Stimulated activated CD8-positive, alpha-beta memory T cell treated with anti-CD3 and anti-CD28 coated beads, Interleukin-15, amount 100 ng/mL, for 24 hours (primary cell): ENCODE measurements around the gene GTPBP4.

Experiments used
- DNase-seq: peaks from one replicate; pipeline ENCODE4 v3.0.0-alpha.2; 2020; ENCODE audit warnings: low read depth

GTPBP4 gene

DNA sequence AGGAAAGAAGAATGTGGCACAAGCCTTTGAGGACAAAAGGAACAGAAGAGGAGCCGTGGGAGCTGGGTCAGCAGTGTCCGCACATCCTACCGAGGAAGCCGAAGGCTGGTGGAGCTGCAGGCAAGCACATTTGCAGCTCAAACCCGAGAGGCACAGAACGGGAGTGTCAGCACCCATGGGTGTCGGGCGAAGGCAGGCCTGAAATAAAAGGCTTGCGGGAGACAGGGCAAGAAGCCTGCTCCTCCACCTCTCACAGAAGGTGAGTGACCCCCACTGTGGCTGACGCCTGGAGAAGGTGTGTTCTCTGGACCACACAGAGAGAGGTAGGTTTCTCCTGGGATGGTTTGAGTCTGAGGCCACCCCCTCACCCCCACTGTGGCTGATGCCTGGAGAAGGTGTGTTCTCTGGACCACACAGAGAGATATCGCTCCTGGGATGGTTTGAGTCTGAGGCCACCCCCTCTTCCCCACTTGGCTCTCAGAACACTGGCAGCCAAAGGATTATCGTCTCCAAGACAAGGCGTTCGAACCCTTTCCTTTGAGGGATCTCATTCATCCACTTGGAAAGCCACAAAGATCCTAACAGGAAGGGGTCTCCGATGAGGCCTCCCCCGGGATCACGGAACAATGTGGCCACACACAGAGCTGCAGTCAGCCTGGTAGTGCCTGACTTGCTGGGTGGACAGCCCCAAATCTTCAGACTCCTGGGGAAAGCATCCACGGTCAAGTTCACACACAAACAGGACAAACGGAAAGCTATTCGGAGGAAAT lies 21.6 kb upstream of the GTPBP4 start:
- no peak for DNase-seq

GRCh38 chr10:968546-969199 lies 19.6 kb upstream of the GTPBP4 start:
- DNase-seq = no peak

DNA sequence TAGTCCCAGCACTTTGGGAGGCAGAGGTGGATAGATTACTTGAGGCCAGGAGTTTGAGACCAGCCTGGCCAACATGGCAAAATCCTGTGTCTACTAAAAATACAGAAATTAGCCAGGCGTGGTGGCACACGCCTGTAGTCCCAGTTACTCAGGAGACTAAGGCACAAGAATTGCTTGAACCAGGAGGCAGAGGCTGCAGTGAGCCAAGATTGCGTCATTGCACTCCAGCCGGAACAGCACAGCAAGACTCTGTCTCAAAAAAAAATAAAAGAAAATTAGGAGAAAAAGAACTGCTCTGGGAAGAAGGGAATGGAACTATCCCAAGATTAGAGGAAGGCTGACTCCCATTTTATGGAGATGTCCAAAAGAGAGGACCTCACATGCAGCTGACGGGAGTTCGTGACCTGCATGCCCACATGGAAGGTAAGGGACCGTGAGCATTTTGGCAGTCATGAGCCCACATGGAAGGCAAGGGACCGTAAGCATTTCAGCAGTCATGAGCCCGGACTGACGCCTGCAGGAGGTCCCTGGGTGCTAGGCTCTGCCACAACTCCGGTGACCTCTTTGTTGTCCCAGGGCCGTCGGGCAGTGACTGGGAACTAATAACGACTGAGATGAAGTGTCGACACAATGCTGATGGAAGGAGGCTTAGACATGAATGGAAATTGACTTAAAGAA lies 18.6 kb upstream of the GTPBP4 start:
- no peak for DNase-seq

DNA sequence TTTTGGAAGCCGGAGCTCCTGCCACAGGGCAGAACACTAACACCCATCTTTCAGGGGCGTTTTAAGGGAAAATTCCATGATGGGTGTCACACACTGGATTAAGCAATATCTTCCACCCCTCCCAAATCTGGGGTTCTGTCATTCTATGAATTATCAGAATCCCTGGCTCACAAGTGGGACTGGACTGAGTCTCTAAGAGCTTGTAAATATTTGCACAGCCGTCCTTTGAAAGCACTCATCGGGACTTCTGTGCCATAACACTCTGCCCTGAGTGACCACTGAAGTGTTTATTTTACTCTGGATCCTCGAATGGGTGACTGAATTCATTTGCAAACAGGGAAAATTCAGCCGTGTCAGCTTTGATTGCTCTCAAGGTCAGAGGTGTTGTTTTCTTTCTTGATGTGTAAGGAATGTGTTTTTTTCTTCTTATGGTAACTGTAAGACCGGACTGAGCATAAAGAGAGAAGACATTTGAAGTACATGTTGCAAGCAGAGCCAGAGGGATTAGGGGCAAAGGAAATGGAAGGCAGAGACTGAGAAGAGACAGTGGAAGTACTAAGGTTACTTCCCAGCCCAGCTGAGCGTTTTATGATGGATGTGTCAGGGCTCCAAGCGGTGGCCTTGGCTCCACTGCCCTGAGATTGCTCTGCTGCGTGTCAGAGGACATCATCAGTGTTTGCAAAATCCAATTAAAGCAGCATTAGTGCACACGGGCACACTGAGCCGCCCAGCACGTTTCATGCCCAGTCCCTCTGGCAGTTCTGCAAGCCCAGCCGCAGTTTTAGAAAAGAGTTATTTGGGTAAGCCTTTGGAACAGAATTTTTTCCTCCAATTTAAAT lies 17.7 kb upstream of the GTPBP4 start:
- no peak for DNase-seq

DNA sequence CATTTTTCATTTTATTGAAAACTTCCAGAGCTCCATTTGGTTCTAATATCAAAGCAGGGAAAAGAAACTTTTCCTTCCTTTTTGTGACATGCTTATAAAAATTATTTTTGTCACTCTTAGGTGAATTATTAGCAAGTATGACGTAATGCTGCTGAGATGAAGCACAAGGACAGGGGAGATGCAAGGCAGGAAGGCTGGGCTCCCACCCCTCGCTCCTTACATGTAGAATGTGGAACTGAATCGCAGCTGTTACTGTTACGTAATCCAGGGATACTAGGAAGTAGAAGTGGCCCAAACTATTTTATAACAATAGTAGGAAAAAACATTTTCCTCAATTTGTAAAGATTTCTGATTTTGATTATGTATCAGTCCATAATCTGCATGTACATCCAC lies 17.1 kb upstream of the GTPBP4 start:
- no peak for DNase-seq

DNA sequence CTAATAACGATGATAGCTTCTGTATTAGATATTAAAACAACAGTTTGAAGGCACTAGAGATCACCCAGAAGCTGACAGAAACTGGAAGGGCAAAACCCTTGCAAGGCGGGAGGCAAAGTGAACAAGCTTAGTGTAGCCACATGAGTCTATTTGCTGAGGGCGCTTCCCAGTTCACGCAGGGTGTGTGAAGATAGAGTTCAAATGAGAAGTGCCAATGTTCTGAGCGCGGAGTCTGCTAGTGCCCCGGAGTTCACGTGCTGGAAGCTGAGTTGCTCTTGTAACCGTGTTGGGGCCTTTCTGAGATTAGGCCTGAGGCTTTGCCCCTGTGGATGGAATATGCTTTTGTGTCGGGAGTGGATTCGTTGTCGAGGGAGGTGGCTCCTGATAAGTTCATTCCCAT lies 16.6 kb upstream of the GTPBP4 start:
- no peak for DNase-seq

GRCh38 chr10:972763-973162 lies 15.5 kb upstream of the GTPBP4 start:
- DNase-seq = no peak

GRCh38 chr10:974038-974784 lies 14.0 kb upstream of the GTPBP4 start:
- no peak for DNase-seq

- DNase-seq = no peak
These were observed 13.5 kb upstream of the GTPBP4 start for GRCh38 chr10:974785-975074.

DNA sequence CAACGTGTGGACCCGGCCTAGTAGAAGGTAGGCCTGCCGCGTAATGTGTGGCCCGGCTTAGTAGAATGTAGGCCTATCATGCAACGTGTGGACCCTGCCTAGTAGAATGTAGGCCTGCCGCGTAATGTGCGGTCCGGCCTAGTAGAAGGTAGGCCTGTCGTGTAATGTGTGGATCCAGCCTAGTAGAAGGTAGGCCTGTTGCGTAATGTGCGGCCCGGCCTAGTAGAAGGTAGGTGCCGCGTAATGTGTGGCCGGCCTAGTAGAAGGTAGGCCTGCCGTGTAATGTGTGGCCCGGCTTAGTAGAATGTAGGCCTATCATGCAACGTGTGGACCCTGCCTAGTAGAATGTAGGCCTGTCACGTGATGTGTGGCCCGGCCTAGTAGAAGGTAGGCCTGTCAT lies 11.9 kb upstream of the GTPBP4 start:
- no peak for DNase-seq

DNA sequence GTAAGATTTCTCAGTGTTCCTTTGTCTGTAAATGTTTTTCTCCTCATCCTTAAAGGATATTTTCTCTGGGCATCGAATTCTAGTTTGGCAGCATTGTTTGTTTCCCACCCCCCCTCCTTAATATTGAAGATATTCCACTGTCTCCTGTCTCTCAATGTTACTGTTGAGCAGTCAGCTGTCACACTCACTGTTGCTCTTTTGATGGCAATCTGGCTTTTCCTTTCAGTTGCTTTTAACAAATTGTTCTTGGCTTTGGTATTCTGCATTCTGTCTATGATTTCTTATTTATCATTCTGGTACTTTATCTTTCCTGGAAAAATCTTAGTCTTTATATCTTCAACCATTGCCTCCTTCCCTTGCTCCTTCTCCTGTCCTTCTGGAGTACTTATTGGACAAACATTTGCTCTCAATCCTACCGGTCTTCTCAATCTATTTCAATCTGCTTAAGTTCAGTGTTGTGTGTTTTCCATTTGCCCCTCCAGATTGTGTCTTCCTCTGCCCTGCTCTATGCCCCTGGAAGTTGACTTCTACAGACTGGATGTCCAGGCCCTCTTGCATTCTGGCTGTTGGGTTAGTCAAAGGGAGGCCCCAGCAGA lies 9.3 kb upstream of the GTPBP4 start:
- no peak for DNase-seq

DNA sequence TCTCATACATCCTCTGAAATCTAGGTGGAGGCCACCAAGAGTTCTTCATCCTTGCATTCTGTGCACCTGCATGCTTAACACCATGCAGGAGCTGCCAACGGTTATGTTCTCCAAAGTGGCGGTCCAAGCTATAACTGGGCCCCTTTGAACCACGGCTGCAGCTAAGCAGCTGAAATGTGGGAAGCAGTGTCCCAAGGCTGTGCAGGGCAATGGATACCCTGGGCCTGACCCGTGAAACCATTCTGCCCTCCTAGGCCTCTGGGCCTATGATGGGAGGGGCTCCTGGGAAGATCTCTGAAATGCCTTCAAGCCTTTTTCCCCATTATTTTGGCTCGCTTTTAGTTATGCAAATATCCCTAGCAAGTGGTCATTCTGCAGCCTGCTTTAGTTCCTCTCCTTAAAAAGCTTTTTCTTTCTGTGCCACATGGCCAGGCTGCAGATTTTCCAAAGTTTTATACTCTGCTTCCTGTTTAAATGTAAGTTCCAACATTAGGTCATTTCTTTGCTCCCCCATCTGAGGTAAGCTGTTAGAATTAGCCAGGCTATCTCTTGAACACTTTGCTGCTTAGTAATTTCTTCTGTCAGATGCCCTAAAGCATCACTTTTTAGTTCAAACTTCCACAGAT lies 7.7 kb upstream of the GTPBP4 start:
- DNase-seq = no peak

GRCh38 chr10:983401-983800 lies 4.8 kb upstream of the GTPBP4 start:
- no peak for DNase-seq

GRCh38 chr10:983971-984655 lies 4.1 kb upstream of the GTPBP4 start:
- no peak for DNase-seq

DNA sequence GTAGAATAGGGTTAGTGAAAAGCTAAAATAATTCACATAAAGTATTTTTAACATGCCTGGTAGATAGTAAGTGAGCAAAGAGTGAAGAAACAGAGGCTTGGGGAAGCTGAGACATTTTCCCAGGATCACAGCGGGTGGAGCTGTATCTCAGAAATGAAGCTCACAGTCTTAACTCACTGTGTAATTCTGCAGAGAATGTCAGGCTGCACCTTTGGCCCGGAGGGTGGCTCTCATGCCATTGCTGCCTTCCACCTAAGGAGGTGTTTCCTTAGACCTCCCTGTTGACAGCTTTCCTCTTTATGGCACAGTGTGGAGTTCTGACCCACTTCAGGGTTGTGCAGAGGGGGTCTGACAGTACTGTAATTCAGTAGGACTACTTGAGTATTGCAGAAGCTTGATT lies 2.9 kb upstream of the GTPBP4 start:
- DNase-seq = no peak

DNA sequence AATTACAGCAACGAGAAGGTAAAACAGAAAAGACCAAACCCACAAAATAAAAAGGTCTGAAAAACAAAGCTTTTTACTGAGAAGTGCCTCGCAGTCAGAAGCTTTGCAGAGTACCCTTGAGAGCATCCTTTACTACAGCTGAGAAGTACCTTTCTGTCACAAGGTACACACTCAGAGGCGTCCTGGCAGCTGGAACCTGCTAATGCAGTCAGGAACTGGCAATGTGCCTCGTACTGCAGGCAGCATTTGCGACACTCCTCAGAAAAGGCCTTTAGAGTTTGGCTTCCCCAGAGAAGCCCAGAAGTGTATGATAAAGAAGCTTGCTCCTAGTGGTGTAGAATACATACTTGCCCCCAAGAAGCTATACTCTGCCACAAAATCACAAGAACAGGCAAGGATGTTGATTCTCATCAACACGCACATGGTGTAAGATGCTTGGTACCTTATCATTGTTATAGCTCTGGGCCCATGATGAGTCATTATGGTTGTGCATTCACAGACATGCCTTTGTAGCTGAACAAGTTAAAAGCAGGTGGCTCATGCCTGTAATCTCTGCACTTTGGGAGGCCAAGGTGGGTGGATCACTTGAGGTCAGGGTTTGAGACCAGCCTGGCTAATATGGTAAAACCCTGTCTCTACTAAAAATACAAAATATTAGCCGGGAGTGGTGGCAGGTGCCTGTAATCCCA lies 2.0 kb upstream of the GTPBP4 start:
- DNase-seq = no peak

DNA sequence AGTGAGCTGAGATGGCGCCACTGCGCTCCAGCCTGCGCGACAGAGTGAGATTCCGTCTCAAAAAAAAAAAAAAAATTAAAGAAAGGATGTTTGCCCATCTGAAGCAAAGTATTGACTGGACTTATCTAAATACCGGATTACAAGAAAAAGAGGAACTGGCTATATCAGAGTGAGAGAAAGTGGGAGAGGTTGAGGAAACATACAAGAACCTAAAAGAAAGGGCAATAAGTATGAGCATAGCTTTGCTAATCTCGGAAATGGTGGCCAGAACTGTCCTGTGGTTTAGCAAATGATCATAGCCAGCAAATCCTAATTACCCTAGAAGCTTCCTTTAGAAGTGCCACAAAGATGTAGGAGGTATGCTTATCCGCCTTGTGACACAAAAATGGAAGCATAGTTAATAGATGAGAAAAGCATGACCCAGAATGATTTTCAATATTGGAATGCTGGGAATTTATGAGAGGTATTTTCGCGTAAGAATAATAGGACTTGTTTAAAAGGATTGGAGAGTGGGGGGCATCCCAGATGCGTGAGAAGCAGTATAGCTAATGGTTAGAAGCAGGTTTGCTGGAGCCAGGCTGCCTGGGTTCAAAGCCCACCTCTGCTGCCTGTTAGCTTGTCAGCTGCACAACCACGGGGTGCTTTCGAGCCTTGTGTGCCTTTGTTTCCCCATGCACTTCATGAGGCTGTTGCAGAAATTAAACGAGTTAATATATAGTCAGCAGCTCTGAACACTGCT lies 1.2 kb upstream of the GTPBP4 start:
- no peak for DNase-seq

DNA sequence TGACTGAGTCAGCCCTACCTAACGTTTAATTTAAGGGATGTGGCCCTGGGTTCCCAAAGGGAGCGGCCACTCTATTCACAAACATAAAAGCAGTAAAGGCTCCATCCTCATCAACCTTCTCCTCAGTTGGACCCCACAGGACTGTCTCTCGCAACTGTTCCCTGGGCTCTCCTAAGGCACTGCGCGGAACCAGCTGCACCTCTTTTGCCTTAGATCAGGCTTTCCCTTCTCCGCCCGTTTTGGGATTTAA lies 689 bp upstream of the GTPBP4 start:
- no peak for DNase-seq
